Activated CD4-positive, alpha-beta T cell treated with anti-CD3 and anti-CD28 coated beads, Interleukin-2, amount 50 U/mL, for 16 hours (primary cell): ENCODE results near the gene TRIP13.

Source experiments
- DNase-seq: peaks from one replicate; pipeline ENCODE4 v3.0.0-alpha.2; 2020

TRIP13 gene

GRCh38 chr5:854966-855743, 37.5 kb upstream of the TRIP13 start:
- DNase-seq: no peak

DNA sequence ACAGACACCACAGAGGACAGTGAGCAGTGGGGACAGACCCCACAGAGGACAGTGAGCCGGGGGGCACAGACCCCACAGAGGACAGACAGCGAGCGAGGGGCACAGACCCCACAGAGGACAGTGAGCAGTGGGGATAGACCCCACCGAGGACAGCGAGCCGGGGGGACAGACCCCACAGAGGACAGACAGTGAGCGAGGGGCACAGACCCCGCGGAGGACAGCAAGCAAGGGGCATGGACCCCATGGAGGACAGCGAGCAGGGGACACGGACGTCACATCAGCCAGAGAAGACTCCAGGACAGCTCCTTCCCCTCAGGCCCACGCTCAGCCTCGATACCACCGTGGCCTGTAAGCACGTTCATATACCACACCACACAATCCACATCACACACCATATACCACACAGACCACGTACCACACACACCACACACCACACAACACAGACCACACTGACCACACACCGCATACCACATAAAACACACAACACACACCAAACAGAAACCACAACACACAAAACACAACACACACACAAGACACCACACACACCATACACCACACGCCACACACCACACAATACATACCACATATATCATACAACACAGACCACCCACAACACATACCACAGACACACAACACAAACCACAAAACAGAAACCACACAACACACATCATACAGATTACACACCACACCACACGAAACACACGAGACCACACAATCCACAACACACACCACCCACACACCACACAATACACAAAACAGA, 36.7 kb upstream of the TRIP13 start:
- DNase-seq: no peak

GRCh38 chr5:856531-857425, 35.9 kb upstream of the TRIP13 start:
- DNase-seq: no peak

DNA sequence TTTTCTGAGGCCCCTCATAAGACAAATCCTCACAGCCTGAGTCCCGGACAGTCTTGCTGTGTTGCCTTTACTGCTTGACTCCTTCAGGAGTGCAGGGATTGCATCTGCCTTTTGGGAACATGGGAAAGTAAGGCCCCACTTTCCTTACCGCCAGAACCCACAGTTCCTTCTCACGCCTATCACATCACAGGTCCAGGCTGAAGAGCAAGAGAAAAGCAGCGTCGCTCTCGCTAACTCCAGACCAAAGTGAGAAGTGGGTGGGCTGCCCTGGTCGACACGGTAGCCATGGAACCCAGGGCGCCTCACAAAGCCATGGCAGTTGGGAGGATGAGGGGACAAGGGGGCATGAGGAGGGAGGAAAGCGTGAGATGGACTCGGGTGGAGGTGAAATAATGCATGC, 34.0 kb upstream of the TRIP13 start:
- no peak for DNase-seq

- no peak for DNase-seq
Measured at GRCh38 chr5:859391-859790, 33.3 kb upstream of the TRIP13 start.

- DNase-seq: no peak
Measured at GRCh38 chr5:859798-860296, 32.8 kb upstream of the TRIP13 start.

GRCh38 chr5:860506-861150, 32.1 kb upstream of the TRIP13 start:
- no peak for DNase-seq

GRCh38 chr5:861442-862366, 31.0 kb upstream of the TRIP13 start:
- no peak for DNase-seq

- DNase-seq: no peak
Measured at GRCh38 chr5:862367-863243, 30.1 kb upstream of the TRIP13 start.

GRCh38 chr5:863244-863805, 29.4 kb upstream of the TRIP13 start:
- no peak for DNase-seq

DNA sequence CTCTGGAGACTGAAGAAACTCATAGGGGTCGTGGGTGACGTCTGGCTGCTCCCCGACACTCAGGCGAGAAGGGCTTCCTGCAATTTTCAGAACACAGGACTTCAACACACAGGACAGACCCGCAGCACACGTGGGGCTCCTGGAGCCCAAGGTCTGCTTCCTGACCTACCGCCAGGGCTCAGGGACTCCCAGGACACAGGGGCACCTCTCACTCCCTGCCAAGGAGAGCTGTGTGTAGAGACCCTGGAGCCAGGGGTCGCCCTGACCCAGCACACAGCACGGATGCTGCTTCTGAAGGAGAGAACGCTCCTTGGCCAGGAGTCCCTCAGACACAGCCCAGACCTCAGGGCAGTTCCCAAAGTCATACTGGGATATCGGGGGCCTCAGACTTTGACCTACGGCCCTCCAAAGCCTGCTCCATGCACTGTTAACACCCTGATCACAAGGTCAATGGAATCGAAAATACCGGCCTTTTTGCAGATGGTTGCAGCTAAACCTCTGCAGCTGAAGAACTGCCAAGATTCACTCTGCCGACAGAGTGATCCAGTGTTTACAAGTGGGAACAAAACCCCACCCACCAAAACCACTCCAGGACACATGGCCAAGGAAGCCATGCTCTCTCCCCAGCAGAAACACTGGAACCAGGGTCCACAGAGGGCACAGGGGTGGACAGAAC, 28.1 kb upstream of the TRIP13 start:
- DNase-seq: no peak

DNA sequence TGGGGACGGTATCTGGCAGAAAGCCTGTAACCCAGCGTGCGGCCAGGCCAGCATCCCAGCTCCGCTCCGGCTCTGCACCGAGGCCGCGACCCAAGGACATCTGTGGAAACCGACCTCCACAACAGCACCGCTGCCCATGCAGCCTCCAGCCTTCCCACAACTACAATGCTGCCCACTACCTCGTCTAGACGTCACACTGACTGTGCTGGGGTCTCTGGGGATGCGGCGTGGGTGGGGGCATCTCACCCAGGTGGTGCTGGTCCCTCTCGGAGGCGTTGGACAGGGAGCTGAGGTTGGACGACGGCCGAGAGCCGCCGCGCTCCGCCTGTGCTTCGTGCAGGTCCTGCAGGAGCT, 27.5 kb upstream of the TRIP13 start:
- no peak for DNase-seq

- no peak for DNase-seq
Measured at GRCh38 chr5:865771-866170, 26.9 kb upstream of the TRIP13 start.

GRCh38 chr5:867300-867870, 25.3 kb upstream of the TRIP13 start:
- no peak for DNase-seq

DNA sequence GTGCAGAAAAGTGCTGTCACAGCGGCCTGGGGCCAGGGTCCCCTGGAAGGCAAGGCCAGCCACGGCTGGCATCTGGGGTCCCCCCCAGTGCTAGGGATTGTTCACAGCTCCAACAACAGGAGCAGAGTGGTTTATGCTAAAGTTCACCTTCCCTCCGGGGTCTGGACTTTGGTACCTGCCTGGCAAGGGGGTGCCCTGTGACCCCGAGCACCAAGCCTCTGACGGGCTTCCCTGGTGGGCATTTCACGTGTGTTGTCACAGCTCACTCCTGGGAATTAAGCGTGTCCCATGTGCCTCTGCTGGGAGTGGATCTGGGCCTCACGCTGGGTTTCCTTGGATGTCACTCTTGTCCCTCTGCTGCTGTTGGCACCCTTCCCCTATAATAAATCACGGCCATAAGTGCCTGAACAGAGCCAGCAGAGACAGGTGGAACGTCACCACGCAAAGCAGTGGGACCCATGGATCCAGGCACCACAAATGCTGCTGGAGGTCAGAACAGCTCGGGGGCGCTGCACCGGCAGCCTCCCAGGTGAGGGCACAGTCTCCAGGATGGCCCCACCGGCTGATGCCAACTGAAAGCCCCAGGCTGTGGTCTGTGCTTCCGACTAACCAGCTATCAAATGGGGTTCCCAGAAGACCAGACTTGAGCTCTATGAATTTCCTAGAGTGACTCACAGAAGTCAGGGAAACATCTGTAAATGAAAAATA, 24.1 kb upstream of the TRIP13 start:
- no peak for DNase-seq

DNA sequence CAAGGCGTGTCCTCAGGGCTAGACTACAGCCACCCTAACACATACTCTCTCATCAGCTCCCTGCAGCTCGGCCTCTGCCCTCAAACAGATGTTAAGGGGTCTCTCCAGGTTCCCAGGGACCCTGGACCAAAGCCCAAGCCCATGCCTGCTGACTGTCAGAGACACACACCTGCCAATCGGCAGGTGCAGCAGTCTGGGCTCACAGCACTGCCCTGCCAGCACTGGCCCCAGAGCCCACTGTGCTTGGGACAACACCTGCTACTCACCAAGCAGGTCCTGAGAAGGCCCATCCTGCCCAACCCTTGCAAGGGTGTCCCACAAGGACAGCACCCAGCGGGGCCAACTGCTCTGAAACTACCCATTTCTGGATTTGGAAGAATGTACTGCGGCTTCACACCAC, 21.7 kb upstream of the TRIP13 start:
- no peak for DNase-seq

DNA sequence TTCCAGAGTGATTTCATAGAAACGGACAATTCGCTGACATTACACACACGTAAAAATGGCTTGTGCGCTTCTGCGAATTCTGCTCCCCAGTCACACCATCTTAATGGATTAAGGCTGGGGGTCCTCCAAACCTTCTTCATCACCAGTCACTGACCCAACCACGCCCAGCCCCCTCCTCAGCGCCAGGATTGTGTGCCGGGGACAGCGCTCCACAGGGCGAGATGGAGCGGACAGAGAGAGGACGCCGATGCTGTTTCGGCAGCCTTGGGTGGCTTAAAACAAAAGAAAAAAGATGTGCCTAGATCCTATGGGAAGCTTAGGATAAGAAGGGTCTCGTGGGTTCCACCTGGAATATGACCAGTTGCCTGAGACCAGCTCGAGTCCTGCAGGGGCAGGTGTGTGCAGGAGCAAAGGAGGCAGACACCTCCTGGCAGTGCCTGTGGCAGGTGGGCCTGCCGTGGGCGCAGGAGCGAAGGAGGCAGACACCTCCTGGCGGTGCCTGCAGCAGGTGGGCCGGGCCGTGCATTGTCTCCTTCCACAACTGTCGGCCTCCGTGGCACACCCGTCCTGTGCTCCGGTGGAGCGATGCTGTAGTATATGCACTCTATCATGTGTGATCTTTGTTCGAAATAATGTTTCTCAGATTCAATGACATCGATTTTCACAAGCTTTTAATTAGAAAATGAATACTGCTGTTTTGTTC, 20.9 kb upstream of the TRIP13 start:
- DNase-seq: no peak

GRCh38 chr5:872301-872700, 20.4 kb upstream of the TRIP13 start:
- no peak for DNase-seq
